CD4-positive, alpha-beta T cell treated with Interleukin-1 beta for 1 hour (primary cell): ENCODE results near the gene SRP9.

Experiments used
- DNase-seq, 2 donors: peaks; one replicate each; pipeline ENCODE4 v3.0.0-alpha.2; 2020 to 2022

SRP9 gene, protein sequence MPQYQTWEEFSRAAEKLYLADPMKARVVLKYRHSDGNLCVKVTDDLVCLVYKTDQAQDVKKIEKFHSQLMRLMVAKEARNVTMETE

DNA sequence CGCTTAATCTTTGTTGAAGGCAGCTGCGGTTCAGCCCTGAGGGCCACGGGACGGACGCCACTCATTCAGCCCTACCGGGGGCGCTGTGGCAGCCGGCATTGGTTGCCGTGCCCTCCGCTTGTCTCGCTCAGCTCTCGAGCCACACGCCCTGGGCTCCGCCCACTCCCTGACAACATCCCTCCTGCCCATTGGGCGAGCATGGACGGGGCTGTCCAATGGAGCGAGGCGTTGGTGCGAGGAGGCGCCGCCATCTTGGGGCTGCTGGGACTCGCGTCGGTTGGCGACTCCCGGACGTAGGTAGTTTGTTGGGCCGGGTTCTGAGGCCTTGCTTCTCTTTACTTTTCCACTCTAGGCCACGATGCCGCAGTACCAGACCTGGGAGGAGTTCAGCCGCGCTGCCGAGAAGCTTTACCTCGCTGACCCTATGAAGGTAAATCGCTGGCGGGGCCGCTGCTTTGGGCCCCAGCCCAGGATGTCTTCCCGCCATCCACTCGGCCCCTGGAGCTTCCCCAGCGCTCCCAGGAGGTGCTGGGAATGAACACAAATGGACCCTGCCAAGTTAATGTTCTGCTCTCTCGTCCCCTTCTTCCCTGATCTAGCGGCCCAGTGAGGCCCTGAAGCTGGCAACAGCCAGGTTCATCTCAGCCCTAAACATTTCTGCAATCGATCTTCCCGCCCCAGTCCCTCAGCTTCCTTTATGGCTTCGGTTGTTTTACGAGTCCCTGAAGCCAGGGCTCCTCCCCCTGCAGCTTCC is at the start of gene SRP9:
Gene SRP9, plus strand, starts transcription at position 244 of the 754 bp plus-strand sequence. Its CDS starts 115 bp downstream, at position 359.
- DNase-seq, result peak; percentile 99

GRCh38 chr1:225731491-225731890 is 46.1 kb upstream of the SRP9 start:
- DNase-seq, result no peak

DNA sequence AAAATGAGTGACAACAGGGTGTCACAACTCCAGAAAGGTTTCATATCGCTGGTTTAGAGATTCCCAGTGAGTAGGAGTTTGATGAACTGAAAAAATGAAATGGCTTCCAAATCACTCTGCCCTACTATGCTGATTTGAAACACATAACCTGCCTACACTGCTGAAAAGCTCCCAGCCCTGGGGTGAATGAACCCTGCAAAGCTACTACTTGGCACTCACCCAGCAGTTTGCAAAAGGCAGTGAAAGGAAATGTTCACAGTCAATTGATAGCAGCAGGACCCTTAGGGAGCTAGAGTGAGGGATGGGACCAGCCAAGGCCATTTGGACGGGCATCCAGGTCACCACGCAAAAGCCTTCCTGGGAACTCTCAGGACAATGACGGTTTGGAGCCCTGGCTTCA is 44.4 kb upstream of the SRP9 start:
- DNase-seq, result no peak

DNA sequence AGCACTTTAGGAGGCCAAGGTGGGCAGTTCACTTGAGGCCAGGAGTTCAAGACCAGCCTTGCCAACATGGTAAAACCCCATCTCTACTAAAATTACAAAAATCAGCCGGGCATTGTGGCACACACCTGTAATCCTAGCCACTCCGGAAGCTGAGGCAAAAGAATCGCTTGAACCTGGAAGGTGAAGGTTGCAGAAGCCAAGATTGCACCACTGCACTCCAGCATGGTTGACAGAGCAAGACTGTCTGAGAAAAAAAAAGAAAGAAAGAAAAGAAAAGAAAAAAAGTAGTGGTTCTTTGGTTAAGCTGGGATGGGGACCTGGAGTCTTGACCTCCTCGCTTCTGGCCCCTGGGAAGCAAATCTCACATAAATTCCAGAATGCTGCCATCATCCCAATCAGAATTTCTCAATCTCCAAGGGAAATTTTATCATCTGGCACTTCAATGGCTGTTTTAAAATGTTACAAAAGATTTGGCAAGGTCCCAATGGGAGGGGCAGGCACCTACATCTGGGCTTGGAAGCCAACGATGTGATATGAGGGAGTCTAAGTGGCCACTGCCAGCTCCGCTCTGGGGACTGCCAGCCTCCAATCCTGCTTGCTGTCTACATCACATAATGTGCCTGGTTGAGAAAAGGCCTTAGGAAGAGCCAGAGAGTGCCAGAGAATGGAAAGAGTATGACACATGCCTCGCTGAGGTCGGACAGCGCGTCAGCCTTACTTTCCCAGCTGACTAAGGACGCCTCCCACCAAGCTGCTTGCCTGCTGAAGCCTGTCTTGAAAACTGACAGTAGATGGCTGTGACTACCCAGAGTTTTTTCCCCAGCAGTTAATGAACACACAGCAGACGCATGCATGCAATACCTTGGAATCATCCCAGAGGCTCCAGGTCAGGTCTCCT is 42.1 kb upstream of the SRP9 start:
- no peak for DNase-seq

- no peak for DNase-seq
Measured at GRCh38 chr1:225736437-225737098, 41.1 kb upstream of the SRP9 start.

DNA sequence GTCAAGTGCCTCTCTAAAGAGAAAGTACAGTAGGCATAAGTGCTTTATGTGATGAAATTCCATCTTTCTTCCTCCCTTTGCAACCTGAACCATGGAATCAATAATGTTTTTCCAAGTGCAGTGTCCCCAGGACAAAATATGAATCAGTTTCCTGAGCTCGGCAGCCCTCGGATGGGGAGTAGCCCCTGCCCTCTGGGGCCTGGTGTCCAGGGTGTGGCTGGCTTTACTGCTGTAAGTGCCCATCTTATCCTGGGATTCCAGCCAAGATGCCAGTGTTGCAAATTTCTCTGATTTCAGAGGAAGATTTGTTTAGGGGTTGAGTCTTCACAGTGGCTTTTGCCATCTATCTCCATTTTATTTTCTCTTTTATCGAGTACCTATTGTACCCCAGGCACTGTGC is 40.5 kb upstream of the SRP9 start:
- DNase-seq, result no peak

GRCh38 chr1:225737866-225738265 is 39.8 kb upstream of the SRP9 start:
- no peak for DNase-seq

DNA sequence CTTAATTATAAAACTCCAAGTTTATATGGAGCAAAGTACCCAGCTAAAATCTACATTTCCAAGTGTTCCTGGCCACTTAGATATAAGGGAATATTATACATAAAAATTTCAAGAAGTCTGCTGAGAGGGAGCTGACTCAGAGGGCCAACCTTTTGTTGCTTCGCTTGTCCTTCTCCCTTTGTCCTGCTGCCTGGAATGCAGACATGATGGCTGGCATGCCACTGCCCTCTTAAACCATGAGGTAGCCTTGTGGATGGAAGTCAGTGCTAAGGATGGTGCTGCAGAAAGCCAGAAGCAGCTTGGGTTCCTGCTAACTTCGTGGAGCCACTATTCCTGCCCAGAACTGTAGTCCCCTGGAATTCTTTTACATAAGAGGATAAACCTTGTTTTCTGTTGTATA is 38.9 kb upstream of the SRP9 start:
- DNase-seq, result no peak

DNA sequence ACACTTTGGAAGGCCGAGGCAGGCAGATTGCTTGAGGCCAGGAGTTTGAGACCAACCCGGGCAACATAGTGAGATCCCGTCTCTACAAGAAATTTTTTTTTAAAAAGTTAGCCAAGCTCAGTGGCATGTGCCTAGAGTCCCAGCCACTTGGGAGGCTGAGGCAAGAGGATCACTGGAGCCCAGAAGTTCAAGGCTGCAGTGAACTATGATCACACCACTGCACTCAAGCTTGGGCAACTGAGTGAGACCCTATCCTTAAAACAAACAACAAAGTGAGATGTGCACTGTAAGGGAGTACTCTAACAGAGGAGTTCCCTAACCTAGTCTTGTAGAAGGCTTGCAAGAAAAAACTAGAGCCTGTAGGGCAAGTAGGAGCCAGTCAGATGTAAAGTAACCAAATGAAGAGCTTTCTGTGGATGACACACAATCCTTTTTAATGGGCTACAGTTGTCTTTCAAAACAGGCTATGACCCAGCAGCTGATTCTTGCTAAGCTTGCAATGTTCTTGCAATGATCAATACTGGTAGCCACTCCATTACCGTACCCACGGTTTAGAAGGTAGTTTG is 38.0 kb upstream of the SRP9 start:
- no peak for DNase-seq

- DNase-seq, result no peak
Measured at GRCh38 chr1:225744745-225745144, 32.9 kb upstream of the SRP9 start.

DNA sequence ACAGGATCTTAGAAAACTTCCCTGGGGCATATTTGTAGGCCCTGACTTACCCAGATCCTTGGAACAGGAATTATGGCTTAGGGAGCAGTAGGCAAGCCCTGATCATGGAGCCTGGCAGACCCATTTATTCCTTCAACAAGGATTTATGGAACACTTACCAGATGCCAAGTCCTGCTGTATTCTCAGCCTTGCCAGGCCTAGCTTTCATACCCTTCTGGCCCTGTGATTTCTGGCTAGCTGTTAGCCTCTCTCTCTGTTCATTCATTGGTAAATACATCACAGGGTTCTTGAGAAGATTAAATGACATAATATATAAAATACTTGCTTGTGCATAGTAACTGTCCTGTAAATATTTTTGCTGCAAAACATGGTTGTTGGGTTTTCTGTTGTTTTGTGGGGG is 32.4 kb upstream of the SRP9 start:
- no peak for DNase-seq

DNA sequence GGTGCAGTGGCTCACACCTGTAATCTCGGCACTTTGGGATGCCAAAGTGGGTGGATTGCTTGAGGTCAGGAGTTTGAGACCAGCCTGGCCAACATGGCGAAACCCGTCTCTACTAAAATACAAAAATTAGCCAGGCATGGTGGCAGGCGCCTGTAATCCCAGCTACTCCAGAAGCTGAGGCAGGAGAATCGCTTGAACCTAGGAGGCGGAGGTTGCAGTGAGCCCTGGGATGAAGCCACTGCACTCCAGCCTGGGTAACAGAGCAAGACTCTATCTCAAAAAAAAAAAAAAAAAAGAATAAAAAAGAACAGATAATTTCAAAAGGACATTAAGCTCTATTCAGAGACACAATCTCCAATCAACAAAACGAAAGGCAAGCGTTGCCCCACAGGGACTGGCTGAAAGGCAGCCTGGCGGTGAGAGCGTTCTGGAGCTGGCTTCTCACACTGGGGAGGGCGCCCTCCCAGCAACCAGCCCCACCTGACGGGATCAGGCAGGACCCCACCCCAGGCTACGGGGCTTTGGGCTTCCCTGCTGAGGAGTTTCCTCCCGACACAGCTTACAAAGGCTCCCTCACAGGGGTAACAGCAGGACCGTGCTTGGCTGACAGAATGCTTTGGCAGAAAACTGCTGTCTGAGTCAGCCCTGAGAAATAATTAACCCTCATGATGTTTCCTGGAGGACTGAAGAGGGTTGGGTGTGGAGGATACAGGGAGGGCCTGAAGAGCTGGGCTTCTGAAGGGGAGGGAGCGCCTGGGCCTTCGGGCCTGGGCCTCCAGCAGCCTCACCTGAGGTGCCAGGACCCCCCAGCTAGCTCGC is 31.1 kb upstream of the SRP9 start:
- no peak for DNase-seq

GRCh38 chr1:225747566-225747965 is 30.1 kb upstream of the SRP9 start:
- no peak for DNase-seq

- DNase-seq, result no peak
Measured at GRCh38 chr1:225748529-225748928, 29.1 kb upstream of the SRP9 start.

GRCh38 chr1:225749706-225750105 is 27.9 kb upstream of the SRP9 start:
- no peak for DNase-seq

GRCh38 chr1:225750420-225750819 is 27.2 kb upstream of the SRP9 start:
- DNase-seq, result no peak

- DNase-seq, result no peak
Measured at GRCh38 chr1:225750875-225751824, 26.5 kb upstream of the SRP9 start.

- no peak for DNase-seq
Measured at GRCh38 chr1:225752245-225752644, 25.4 kb upstream of the SRP9 start.

DNA sequence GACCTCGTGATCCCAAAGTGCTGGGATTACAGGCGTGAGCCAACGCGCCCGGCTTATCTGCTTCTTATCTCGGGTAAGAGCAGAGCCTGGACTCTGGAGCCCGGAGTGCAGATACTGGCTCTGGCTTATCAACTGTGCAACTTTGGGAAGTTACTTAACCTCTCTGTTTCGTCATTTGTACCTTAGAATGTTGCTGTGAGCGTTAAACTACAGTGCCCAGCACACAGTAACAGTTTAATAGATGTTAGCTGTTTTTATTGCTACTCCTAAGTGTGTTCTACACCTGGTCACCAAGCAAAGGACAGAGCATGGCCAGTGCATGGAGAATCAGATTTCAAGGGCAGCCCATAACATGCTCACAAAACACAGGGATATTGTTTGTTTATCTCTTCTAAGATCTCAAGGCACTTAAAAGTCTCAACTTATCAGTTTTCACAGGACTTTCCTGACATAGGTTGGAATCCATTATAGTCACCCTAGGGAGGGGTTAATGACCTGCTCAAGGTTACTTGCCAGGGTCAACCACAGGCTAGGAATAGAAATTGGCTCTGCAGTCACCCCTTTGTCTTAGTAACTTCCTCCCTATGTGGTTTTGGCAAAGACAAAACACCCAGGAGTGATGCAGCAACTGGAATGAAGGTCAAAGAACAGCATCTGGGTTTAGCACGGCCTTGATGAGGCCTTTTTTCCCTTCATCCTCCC is 22.5 kb upstream of the SRP9 start:
- DNase-seq, result no peak

DNA sequence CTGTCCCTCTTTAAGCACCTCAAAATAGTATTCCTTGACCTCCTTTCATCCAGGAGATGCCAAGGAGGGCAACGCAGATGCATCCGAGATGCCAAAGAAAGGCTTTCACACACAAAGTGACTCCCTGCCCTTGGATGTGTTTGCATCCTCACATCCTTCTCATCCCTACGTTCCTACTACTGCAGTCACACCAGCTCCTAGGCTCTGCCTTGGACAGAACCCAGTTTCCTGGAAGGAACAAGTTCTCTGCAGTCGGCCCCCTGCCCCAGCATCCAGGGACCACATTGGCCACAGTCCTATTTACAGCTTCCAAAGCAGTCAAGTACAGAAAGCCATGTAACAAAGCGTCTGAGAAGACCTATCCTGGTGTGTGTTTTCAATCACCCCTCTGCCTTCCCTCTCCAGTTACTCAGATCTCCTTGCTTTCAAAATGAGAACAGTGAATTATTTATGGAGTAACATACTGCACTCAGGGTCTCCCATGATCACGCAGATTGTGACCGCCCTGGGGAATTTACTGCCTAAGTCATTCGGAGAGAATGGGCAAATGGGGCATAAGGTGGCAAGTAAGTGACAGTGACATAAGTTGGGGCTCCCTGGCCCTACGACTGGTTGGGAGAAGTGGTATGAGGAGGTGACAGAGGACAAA is 21.8 kb upstream of the SRP9 start:
- DNase-seq, result no peak
